ENCODE measurements around the gene SYTL5.
"Not testable (repeated sequence)": the region's sequence is repeated elsewhere in the genome, so short reads cannot be mapped to it uniquely, and the experiment has no call there.

SYTL5 gene

DNA sequence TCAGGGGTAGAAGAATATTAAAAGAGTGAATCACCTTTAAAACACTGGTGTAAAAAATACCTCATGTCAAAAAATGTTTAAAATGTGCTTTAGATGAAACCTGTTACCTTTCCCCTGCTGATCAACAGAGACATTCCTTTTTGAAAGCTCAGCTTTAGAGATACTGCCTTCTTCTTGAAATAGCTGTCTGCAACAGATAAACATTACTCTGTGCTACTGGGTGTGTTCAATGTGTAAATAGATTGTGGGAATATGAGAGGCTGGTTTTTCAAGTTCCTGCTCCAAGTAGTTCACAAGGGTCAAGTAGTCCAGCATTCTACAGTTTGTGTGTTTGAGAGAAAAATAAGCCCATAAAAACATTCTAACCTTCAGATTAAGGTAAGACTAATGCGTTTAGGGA is at the start of gene SYTL5:
Gene SYTL5 (plus strand): TSS at position 263 of the 400 bp plus-strand sequence. CDS start 27,337 bp downstream, outside the sequence.
- DNase-seq, result no peak

DNA sequence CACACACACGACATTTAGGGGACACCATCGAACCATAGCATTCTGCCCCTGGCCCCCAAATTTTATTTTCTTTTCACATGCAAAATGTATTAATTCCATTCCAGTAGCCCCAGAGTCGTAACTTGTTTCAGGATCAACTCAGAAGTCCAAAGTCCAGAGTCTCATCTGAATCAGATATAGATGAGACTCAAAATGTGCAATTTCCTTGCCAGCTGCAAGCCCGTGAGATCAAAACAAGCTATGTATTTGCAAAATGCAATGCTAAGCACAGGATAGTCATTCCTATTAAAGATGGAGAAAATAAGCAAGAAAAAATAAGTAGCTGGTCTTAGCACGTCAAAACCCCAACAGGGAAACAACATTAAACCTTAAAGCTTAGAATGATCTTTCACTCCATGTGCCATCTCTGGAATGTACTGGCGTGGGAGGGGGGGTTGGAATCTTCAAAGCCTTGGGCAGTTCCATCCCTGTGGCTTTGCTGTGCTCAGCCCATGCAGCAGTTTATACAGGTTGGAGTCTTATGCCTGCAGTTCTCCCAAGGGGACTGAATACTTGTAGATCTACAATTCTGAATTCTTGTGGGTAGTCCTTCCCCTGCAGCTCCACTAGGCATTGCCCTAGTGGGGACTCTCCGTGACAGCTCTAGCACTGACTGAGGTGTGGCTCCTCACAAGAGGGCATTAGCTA is 47.7 kb upstream of the SYTL5 start:
- DNase-seq, result no peak

DNA sequence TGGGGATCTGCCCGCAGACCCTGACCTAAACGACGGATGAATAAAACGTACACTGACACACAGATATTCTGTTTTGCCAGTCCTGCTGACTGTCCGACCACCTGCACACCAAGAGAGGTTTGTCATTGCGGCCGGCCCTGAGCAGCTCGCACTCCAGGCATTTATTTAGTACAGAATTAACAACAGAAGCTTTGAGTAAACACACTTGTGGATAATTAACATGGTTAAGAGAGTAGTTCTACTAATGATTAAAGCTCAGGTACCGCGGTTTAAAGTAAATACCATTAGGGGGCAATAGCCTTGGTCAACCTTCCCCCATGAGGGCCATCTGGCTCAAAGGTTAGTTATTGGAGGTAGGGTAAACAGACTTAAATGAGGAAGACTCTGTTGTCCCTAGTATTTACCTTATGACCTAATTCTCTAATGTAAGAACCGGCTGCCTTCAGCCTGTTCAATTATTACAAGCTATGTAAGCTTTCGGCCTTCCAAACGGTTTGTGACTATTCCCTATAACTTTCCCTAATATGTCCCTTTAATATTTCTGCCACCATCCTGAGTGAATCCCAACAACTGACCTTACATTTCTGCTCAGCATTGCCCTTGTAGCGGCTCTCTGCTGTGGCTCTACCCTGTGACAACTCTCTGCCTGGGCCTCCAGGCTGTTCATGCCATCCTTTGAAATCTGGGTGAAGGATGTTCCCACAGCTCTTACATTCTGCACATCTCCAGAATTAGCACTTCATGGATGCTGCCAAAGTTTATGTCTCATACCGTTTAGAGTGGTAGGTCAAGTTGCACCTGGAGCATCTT is 46.9 kb upstream of the SYTL5 start:
- no peak for DNase-seq

DNA sequence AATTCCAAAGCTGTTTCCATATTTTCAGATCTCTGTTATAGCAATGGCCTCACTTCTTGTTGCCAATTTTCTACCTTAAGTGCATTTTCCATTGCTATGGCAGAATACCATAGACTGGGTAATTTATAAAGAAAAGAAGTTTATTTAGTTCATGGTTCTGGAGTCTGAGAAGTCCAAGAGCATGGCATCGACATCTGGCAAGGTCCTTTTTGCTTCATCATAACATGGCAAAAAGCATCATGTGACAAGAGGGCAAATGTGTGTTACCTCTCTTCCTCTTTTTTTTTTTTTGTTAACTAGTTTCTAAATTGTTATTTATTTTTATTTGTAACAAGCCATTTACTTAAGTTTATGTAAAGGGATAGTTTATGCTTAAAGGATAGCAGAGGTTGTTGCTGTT is 45.2 kb upstream of the SYTL5 start:
- DNase-seq, result no peak

DNA sequence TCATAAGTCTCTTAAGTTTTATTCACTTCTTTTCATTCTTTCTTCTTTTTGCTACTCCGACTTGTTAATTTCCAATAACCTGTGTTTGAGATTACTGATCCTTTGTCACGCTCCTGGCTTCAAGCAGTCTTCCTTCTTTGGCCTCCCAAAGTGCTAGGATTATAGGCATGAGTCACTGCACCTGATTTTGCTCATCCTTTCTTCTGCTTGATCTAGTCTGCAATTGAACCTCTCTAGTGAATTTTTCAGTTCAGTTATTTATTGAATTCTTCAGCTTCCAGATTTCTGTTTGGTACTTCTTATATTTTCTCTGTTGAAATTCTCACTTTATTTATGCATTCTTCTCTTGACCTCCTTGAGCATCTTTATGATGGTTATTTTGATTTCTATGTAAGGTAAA is 38.6 kb upstream of the SYTL5 start:
- DNase-seq, result no peak

DNA sequence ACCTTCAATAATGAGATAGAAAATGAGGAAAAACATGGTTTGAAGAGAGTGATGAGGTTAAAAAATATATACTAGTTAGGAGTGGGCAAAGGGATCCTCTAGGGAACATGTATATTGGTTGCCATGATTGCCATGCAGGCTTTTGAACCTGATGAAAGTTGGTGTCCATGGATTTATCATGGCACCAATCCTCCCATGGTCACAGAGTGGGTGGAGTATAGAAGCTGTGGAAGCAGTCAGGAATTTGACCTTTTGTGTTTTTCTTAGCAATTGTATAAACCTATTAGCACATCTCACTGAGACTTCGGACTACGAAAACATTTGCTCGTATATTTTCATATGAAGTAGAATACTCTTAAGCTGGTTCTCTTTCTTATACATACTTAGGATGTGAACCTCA is 30.9 kb upstream of the SYTL5 start:
- DNase-seq, result no peak

DNA sequence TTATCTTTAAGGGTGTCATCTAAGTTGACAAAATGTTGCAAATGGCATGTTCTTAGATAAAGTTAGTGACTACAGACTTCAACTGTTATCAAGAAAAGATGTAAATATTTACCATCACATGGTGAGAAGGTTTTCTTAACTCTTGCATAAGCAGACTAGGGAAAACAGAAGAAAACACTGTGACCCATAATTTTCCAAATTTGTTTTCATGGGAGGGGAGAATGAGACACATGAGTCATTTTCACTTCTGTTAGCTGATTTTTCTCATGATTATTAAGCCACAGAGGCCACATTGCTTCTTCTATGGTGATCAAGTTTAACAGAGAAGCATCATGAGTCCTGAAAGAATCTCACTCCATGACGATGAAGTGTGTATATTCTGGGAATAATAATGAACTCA is 30.2 kb upstream of the SYTL5 start:
- no peak for DNase-seq

DNA sequence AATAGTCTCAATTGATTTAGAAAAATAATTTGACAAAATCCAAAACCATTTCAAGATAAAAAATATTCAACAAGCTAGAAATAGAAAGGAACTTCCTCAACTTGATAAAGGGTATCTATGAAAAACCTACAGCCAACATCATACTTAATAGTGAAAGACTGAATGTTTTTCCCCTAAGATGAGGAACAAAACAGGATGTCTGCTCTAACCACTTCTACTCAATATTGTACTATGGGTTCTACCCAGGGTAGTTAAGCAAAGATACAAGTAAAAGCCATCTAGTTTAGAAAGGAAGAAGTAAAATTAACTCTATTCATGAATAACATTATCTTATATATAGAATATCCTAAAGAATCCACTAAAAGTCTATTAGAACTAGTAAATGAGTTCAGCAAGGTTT is 21.5 kb upstream of the SYTL5 start:
- no peak for DNase-seq

DNA sequence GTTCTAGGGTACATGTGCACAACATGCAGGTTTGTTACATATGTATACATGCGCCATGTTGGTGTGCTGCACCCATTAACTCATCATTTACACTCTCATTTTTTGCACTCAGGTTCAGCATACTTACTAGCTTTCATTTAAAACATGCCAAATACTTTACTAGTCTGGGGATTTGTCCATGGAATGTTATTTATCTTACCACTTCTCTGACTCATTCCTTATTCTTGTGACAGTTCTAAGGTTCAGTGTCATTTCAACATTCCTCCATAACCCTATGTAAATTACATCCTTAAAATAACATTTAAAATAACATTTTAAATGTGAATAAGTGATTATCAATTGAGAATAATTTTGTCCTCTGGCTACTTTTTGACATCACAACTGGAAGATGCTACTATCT is 19.5 kb upstream of the SYTL5 start:
- DNase-seq, result no peak

DNA sequence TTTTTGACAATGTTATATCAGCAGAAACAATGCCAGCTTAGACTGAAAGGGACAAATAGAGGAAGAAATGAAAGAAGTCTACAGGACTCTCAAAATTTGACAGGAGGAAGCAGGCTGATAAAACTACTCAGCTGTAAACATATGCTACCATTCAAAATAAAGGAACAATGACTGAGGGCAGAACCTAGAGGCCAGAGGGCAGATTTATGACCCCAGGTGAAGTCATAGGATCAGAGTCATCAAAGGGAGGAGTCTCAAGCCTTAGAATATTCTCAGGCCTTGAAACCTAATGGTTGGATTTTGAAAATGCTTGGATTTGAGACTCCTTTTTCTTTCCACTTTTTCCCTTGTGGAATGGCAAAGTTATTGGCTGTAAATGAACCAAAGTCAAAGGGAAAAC is 17.0 kb upstream of the SYTL5 start:
- DNase-seq, result no peak

DNA sequence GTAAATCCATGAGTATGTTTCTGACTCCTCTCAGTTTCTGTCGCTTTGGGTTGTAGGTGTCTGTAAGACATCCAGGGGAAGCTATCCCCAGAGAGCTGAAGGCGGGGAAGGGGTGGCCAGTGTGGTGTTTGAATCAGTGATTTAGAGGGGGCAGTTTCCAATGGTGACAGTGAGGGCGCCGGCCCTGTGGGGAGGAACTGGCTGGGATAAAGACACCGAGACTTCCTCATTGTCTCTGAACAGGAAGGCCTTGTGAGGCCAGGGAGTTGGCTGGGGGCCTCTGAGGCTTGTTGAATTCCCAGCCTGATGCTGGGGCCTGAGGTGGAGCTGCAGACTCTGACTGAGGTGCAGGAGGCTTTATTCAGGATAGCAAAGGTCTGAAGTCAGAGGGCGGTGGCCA is 15.1 kb upstream of the SYTL5 start:
- DNase-seq, result not testable (repeated sequence)

DNA sequence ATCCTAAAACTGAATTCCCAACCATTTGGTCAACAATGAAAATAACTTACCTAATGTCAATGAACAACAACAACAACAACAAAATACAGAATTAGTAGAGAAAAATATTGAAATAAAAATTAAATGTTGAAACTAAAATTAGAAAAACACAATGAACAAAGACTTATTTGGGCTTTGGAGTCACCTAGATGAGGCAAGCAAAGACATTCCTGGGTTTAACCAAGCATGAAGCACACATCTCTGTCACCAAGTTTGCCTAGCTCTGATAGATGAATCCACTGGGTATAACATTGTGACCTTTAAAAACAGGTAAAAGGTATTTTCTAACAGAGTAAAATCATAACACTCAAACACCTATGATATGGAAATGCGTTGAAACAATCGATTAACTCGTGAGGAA is 13.2 kb upstream of the SYTL5 start:
- DNase-seq, result no peak

DNA sequence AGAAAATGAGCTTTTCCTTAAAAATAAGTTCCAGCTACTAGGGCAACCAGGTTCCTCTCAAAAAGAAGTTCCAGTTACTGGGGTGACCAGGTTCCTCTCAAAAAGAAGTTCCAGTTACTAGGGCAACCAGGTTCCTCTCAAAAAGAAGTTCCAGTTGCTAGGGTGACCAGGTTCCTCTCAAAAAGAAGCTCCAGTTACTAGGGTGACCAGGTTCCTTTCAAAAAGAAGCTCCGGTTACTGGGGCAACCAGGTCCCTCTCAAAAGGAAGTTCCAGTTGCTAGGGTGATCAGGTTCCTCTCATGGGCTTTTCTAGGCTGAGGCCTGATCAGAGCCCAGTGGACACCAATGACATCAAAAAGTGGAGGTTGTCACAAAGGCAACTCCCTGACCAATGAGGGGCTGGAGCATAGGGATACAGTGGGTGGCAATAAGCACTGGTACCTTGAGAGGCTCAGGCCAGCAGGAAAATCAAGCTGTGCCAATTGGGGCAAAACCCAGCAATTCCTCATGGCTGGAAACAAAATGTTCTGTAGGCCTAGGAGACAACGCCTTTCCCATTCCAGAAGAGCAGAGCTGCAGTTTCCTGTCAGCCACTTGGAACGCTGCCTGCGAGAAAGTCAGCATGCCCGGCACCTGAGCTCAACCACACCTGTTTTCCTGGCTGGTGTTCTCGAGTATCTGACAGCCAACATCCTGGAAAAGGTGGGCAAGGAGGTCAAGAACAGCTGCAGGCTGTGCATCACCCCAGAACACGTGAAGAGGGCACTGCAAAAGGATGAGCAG is 12.3 kb upstream of the SYTL5 start:
- no peak for DNase-seq

DNA sequence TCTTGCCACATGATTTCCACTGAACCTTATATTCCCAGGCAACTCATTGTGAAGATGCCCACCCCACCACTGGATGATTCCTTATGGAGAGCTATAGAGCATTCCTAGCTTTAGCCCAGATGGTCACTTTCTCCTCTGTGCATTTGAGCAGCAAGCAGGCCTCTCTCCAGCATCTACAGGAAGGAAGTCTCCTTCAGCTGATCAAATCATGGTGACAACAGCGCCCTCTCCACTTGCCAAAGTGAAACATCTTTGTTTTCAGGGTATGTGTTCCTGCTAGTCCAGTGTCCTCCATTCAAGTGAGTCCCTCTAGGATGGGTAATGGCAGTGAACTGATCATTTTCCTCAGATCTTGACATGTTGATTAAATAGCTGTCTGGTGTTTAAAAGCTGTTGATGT is 10.9 kb upstream of the SYTL5 start:
- no peak for DNase-seq

DNA sequence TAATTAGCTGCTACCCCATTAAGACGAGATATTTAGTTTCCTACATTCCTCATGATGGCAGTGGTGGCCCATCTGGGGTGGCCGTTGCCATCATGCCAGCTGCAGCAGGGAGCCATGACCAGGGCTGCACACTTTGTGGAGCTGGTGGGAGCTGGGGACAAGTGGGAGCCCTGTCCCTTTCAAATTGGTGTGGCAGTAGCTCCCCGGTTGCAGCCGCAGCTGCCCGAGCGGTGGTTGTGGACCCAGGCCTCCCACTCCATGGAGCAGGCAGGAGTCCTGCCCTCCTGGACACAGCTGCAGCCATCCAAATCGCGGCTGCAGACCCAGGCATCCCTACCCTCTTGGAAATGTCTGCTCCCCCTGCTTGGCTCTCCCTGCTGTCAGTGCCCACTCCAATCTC is 9.3 kb upstream of the SYTL5 start:
- no peak for DNase-seq

DNA sequence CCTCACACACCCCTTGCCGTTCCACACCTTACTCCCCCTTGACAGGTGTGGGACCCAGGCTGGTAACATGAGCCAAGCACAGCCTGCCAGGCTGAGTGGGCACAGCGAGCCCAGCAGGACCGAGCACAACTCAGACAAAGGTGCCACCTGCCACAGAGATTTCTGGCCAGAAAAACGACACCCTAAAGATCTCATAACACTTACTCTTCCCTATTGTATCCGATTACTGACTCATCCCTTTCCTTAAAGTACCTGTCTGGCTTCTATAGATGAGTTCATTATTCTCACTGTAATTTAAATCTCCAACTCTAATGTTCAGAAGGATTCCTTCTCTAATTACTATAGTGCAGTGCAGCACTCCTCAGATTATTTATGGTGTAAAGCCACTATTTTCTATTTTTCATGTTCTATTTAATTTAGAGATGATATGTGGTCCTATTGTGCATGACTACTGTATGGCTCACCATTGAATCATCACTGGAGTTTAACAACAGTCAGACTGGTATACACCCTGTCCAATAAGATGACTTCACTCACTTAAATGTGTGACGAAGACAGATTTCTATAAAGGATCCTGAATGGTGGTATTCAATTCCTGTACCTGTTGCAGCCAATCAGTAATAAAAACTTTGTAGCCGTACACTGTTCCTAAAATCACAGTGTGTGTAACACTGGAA is 7.6 kb upstream of the SYTL5 start:
- DNase-seq, result no peak

DNA sequence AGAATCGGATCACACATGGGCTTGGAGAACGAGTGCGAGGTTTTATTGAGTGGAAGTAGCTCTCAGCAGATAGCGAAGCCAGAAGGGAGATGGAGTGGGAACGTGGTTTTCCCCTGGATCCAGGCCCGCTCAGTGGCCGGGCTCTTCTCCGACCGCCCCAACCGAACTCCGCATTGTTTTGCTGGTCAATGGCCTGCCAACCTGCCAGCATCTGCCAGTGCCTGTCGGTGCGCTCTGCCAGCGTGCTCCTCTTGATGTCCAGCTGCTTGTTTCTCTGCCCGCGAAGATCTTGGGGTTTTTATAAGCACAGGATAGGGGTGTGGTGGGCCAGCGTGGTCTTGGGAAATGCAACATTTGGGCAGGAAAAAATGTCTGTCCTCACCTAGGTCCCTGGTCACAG is 5.6 kb upstream of the SYTL5 start:
- DNase-seq, result no peak

DNA sequence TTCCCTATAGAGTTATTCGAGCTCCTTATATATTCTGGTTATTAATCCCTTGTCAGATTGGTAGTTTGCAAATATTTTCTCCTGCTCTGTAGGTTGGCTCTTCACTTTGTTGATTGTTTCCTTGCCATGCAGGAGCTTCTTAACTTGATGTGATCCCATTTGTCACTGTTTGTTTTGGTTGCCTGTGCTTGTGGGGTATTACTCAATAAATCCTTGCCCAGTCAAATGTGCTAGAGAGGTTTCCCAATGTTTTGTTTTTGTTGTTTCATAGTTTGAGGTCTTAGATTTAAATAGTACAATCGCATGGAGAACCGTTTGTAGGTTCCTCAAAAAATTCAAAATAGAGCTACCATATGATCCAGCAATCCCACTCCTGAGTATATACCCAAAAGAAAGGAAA is 2.3 kb upstream of the SYTL5 start:
- DNase-seq, result no peak

DNA sequence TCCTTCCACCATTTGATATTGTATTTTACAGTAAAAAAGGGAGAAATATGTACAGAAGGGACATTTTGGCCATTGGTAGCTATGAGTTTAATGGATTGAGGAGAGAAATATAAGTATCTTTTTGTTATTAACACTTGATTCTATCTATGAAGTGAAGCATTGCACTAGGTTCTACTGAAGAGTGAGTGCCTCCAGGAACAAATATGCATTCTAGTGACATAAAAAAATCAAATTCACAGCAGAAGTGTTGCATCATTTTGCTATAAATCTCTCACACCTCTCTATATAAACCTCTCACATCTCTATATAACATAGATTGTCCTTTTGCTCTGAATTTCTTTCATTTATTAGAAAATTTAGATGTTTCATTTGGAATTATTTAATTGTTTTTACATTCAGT is 425 bp downstream of the SYTL5 start:
- DNase-seq, result no peak

DNA sequence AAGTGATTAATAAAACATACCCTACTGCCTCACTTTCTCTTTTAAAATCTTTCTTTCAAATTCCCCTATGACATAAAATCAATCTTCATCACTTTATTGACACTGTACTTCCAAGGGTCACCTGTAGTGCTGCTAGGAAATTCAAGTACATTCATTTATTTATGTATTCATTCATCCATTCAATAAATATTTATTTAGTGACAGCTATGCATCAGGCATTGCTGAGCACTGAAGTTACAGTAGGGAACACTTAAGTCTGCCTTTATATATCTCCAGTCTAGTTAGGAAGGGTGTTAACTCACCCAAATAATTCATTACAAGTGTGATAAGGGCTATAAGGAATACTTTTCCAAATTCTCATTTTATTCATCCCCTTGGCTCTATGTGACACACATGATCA is 2.3 kb downstream of the SYTL5 start:
- no peak for DNase-seq

DNA sequence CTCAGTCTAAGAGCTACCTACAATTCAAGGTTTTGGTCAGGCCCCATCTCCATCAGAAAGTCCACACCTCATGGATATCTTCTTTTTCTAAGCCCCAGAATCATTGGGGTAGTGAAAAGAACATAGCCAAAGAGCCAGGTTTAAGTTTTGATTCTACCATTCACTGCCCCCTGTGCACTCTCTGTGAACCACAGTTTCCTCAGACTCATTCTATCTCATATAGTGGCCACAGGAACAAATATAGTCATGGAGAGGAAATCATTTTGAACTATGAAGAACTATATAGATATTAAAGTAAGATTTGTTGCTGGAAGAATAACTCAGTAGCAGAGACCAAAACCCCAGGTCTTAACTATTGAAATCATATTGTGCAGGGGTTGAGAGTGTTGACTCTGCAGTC is 3.3 kb downstream of the SYTL5 start:
- DNase-seq, result no peak

DNA sequence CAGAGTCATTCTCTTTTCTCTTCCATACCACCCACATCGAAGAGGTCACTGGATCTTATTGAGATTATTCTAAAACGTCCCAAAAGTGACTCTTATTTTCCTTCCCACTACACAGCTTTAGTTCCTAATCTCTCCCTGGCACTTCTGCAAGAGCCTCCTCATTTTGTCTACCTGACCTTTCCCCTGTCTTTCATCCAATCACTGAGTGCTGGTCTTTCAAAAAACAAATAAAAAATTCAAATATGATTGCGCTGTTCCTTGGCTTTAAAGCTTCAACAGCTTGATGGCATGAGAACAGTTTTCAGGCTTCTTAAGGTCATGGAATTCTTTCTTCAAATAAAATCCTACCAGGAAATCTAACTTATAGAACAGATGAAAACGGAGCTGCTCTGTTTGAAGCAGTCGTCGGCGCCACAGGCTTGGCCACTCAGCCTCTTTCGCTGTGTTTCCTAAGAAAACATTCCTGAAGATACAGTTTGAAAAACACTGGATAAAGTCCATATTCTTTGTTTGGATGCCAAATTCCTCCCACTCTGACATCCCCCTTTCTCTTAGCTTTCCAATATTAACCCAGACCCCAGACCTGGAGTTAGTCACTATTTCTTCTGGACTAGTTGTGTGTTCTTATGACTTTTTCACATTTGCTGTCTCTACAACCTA is 12.5 kb downstream of the SYTL5 start:
- DNase-seq, result no peak

DNA sequence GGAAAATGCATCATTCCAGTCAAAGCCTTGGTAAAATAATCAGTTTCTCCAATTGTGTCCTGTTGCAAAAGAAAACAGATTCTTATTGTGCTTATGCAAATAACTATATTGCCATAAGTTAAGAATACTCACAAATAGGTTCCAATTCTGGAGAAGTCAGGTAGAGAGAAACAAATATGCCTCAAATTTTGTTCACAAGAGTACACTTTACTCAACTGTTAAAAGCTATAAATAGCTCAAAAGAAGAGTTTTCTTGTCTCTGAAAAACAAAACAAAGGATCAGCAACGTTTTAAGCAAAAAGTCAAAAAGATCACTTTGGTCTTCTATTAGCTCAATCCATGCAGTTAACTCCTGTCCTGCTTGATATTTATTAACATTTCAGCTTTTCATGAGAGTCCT is 21.9 kb downstream of the SYTL5 start:
- DNase-seq, result no peak

Measured in suppressor macrophage treated with lipopolysaccharide for 4 hours (primary cell).